Neural cell (in vitro differentiated cells): ENCODE measurements around the gene TIE1. TPM values are rescaled to one million over a fixed set of nuclear protein-coding genes. Genes with fewer than 3 reads are reported as not detected.

Experiments
- H2AFZ ChIP-seq: fragments of 200-600, 300-800 bp; sonication (generic), shearing (Covaris generic); 2 replicates; pipeline ENCODE4 v1.6.0; 2014; ENCODE audit warnings: low read depth, mild to moderate bottlenecking, antibody characterized with exemption, low read length, moderate library complexity
- H3F3A ChIP-seq: fragments of 200-600 bp; shearing (Covaris generic); 2 replicates; pipeline ENCODE4 v1.6.1; 2016; ENCODE audit warnings: mild to moderate bottlenecking, moderate library complexity, mixed read lengths, antibody characterized with exemption, low read length; ENCODE audit not compliant: insufficient read depth, poor library complexity, severe bottlenecking
- H3K27ac ChIP-seq: fragments of 200-600, 300-800 bp; sonication (generic), shearing (Covaris generic); 2 replicates; pipeline ENCODE4 v1.5.1; 2014; ENCODE audit warnings: mild to moderate bottlenecking, low read length, moderate library complexity
- H3K27me3 ChIP-seq: fragments of 300-800, 200-600 bp; sonication (generic), shearing (Covaris generic); 2 replicates; pipeline ENCODE4 v1.6.0; 2014; ENCODE audit warnings: mild to moderate bottlenecking, low read depth, low read length, moderate library complexity; ENCODE audit not compliant: insufficient read depth
- H3K36me3 ChIP-seq: fragments of 300-800, 200-600 bp; sonication (generic), shearing (Covaris generic); 2 replicates; pipeline ENCODE4 v1.5.1; 2014; ENCODE audit warnings: mild to moderate bottlenecking, antibody characterized with exemption, low read length, moderate library complexity; ENCODE audit not compliant: insufficient read depth
- H3K4me2 ChIP-seq: fragments of 300-800, 200-600 bp; sonication (generic), shearing (Covaris generic); 2 replicates; pipeline ENCODE4 v1.6.0; 2014; ENCODE audit warnings: mild to moderate bottlenecking, low read length
- H3K4me3 ChIP-seq: fragments of 300-800, 200-600 bp; sonication (generic), shearing (Covaris generic); 2 replicates; pipeline ENCODE4 v1.5.1; 2014; ENCODE audit warnings: mild to moderate bottlenecking, low read length, moderate library complexity
- H3K79me2 ChIP-seq: fragments of 200-600 bp; shearing (Covaris generic); replicated peaks from 2 replicates; pipeline ENCODE4 v1.6.0; 2014; ENCODE audit warnings: mild to moderate bottlenecking, low read length, moderate library complexity; ENCODE audit not compliant: insufficient read depth
- H3K9ac ChIP-seq: fragments of 300-800, 200-600 bp; sonication (generic), shearing (Covaris generic); 2 replicates; pipeline ENCODE4 v1.6.1; 2016; ENCODE audit warnings: mild to moderate bottlenecking, low read length, mixed read lengths
- H3K9me2 ChIP-seq: fragments of 200-600 bp; shearing (Covaris generic); 2 replicates; pipeline ENCODE4 v1.6.1; 2016; ENCODE audit warnings: mild to moderate bottlenecking, low read length, mixed read lengths; ENCODE audit not compliant: insufficient read depth
- H3K9me3 ChIP-seq: fragments of 200-600, 300-800 bp; sonication (generic), shearing (Covaris generic); 2 replicates; pipeline ENCODE4 v1.6.1; 2016; ENCODE audit warnings: mild to moderate bottlenecking, mixed run types, low read length, moderate library complexity, mixed read lengths
- H4K20me1 ChIP-seq: fragments of 200-600 bp; shearing (Covaris generic); 2 replicates; pipeline ENCODE4 v1.6.1; 2016; ENCODE audit warnings: mild to moderate bottlenecking, mixed run types; ENCODE audit not compliant: insufficient read depth
- CTCF ChIP-seq: fragments of 450-650 bp; IDR thresholded peaks from 2 replicates; pipeline ENCODE4 v1.5.1; 2014; ENCODE audit warnings: antibody characterized with exemption, mild to moderate bottlenecking, moderate library complexity; ENCODE audit not compliant: poor library complexity, severe bottlenecking
- EP300 ChIP-seq: fragments of 450-650 bp; conservative IDR thresholded peaks from 2 replicates; pipeline ENCODE4 v1.6.1; 2014; ENCODE audit warnings: antibody characterized with exemption, mild to moderate bottlenecking, moderate library complexity; ENCODE audit not compliant: poor library complexity, severe bottlenecking
- EZH2 ChIP-seq: fragments of 200-600, 300-800 bp; shearing (Covaris generic), sonication (generic); IDR thresholded peaks from 2 replicates; pipeline ENCODE4 v1.6.1; 2014; ENCODE audit warnings: antibody characterized with exemption, low read length, borderline replicate concordance, mild to moderate bottlenecking; ENCODE audit not compliant: insufficient read depth, poor library complexity, severe bottlenecking
- MXI1 ChIP-seq: fragments of 450-650 bp; conservative IDR thresholded peaks from 2 replicates; pipeline ENCODE4 v1.6.1; 2014; ENCODE audit warnings: antibody characterized with exemption, mild to moderate bottlenecking; ENCODE audit not compliant: poor library complexity, severe bottlenecking
- POLR2AphosphoS5 ChIP-seq: IDR thresholded peaks from 2 replicates; pipeline ENCODE4 v1.6.1; 2012
- RAD21 ChIP-seq: fragments of 450-650 bp; conservative IDR thresholded peaks from 2 replicates; pipeline ENCODE4 v1.6.1; 2014; ENCODE audit warnings: antibody characterized with exemption, mild to moderate bottlenecking, moderate library complexity
- REST ChIP-seq: IDR thresholded peaks from 2 replicates; pipeline ENCODE4 v1.6.1; 2012; ENCODE audit warnings: borderline replicate concordance
- SMC3 ChIP-seq: fragments of 450-650 bp; conservative IDR thresholded peaks from 2 replicates; pipeline ENCODE4 v1.6.1; 2014; ENCODE audit warnings: antibody characterized with exemption, mild to moderate bottlenecking, moderate library complexity; ENCODE audit not compliant: poor library complexity
- TAF1 ChIP-seq: IDR thresholded peaks from 2 replicates; pipeline ENCODE4 v1.6.1; 2012; ENCODE audit warnings: low read depth
- polyA plus RNA-seq: library from polyadenylated mRNA; depleted of rRNA; stranded (reverse); fragments of >200 nt; gene quantifications from 2 replicates; pipeline ENCODE4 v1.2.3, GENCODE V29; 2014

The TIE1 gene
- polyA plus RNA-seq, 1 donor from 2014 or later: not detected

- peak overlapping the region; percentile 27 for H2AFZ ChIP-seq
These were observed 48.2 kb downstream of the TIE1 start for GRCh38 chr1:43348809-43349593.

More at GRCh38 chr1:43348809-43349593, 48.2 kb downstream of the TIE1 start:
- Histone ChIP-seq H3K9me2 (no peaks in the 10 kb centered on the region), H3K9me3 (no peaks in the 10 kb centered on the region), H4K20me1 (no peaks in the 10 kb centered on the region), H3K4me3 (peak overlapping the region; percentile 55), H3F3A (no peaks in the 10 kb centered on the region), H3K27me3 (peaks cover 11% of the 10 kb centered on the region), H3K36me3 (no peaks in the 10 kb centered on the region), H3K27ac (no peak overlapping the region), H3K4me2 (no peak overlapping the region), H3K9ac (peak overlapping the region; percentile 20), H3K79me2 (no peaks in the 10 kb centered on the region)
- TF ChIP-seq RAD21 (no peak), CTCF (no peak), MXI1 (no peak), POLR2AphosphoS5 (no peak), TAF1 (no peak), EP300 (no peak), REST (no peak), EZH2 (no peak), SMC3 (no peak)
